Upper lobe of left lung (tissue), 6 donors: ENCODE results near the gene LRRC74A. TPM values are rescaled to one million over a fixed set of nuclear protein-coding genes. Genes with fewer than 3 reads are reported as not detected.

Experiments used
- ATAC-seq, 2 donors: fragments of 200-7000 bp; cut with Tn5 transposase; one replicate each; pipeline ENCODE4 v1.9.1; 2022; ENCODE audit warnings: mild to moderate bottlenecking in 2 of 2, moderate library complexity in 2 of 2; ENCODE audit not compliant: low FRiP score in 2 of 2
- DNase-seq, 2 donors: peaks; one replicate each; pipeline ENCODE4 v3.0.0-alpha.2; 2019 to 2020
- H3K27ac ChIP-seq, 4 donors: fragments of 200-600 bp; sonication (generic); one replicate each; pipeline ENCODE4 v1.5.1; 2016 to 2019
- H3K27me3 ChIP-seq, 4 donors: fragments of 200-600 bp; sonication (generic); one replicate each; pipeline ENCODE4 v1.5.1; 2017 to 2019
- H3K36me3 ChIP-seq, 4 donors: fragments of 200-600 bp; sonication (generic); one replicate each; pipeline ENCODE4 v1.5.1; 2016 to 2019
- H3K4me1 ChIP-seq, 4 donors: fragments of 200-600 bp; sonication (generic); one replicate each; pipeline ENCODE4 v1.5.1; 2018 to 2019
- H3K4me3 ChIP-seq, 4 donors: fragments of 200-600 bp; sonication (generic); one replicate each; pipeline ENCODE4 v1.5.1; 2017 to 2019; ENCODE audit warnings: mild to moderate bottlenecking in 2 of 4, moderate library complexity in 1 of 4
- H3K9me3 ChIP-seq, 4 donors: fragments of 200-600 bp; sonication (generic); one replicate each; pipeline ENCODE4 v1.5.1; 2018 to 2019
- EP300 ChIP-seq, 4 donors: sonication (generic); formaldehyde crosslinking; IDR thresholded peaks; one replicate each; pipeline ENCODE4 v1.5.1; 2017; ENCODE audit warnings: antibody characterized with exemption in 4 of 4, control low read depth in 2 of 4
- POLR2A ChIP-seq, 4 donors: fragments of 450-650 bp; IDR thresholded peaks; one replicate each; pipeline ENCODE4 v1.5.1; 2016 to 2017; ENCODE audit warnings: antibody characterized with exemption in 4 of 4, mild to moderate bottlenecking in 2 of 4
- POLR2AphosphoS5 ChIP-seq, 2 donors: sonication (generic); formaldehyde crosslinking; IDR thresholded peaks; one replicate each; pipeline ENCODE4 v1.5.1; 2017; ENCODE audit warnings: antibody characterized with exemption in 2 of 2
- WGBS, 2 donors: methylation state at CpG; one replicate each; pipeline ENCODE4 v1.1.5; 2017 to 2018; 5-methylcytosine and 5-hydroxymethylcytosine counted together
- total RNA-seq, 6 donors: library from RNA; depleted of rRNA in 4 of 6; stranded (reverse); fragments of >200 nt in 4 of 6; gene quantifications; one replicate each; pipeline versions ENCODE4 v1.1.0 to v1.2.1, GENCODE V29; 2016 to 2021
- TF ChIP-seq, protein P1 (sequence below), 6 experiments: fragments of 450-650 bp in 4 of 6; fragments of 200-600 bp in 2 of 6; sonication (generic) in 2 of 6; IDR thresholded peaks; one replicate each; pipeline ENCODE4 v1.5.1; 2016 to 2019; ENCODE audit warnings: antibody characterized with exemption in 6 of 6
- donor health status: DM: no; HTN: no; CAD: no; lungs with moderate emphysema.
- donor health status: DM: no; HTN: yes; CAD: no; lungs with severe emphysema.

LRRC74A gene
- not detected for total RNA-seq

DNA sequence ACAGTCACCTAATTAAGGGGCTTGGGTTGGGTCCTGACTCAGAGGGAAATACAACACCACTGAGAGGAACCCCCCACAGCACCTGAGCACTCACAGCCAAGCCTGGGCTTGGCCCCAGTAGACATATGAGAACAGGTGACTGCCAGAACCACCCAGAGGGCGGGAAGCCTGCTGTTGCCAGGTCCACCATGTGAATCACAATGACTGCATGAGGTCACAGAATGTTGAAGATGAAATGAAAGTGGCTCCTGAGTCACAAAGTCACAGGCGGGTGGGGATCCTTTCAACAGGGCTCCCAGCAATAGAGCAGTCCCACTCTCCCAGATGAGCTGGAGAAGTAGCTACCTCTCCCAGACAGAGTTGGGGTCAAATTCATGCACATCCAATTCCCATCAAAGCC is at the start of gene LRRC74A:
Gene LRRC74A, plus strand, starts transcription at position 287 of the 400 bp plus-strand sequence. CDS start 290 bp downstream, outside the sequence.
- Histone ChIP-seq H3K27ac (no peak within 1 kb of the TSS), H3K27me3 (no peaks in the 10 kb centered on the region), H3K4me1 (no peaks in the 10 kb centered on the region), H3K36me3 (no peaks in the 10 kb centered on the region), H3K9me3 (no peaks in the 10 kb centered on the region), H3K4me3 (no peak within 1 kb of the TSS)
- TF ChIP-seq EP300 (IDR thresholded peaks at IDR 0.05) (no peak), POLR2A (IDR thresholded peaks at IDR 0.05) (no peak)
- DNase-seq (no peak), ATAC-seq (no peak)
- 90 to 92% methylated on average over 2 of the region's 2 CpGs for WGBS, 2 donors

DNA sequence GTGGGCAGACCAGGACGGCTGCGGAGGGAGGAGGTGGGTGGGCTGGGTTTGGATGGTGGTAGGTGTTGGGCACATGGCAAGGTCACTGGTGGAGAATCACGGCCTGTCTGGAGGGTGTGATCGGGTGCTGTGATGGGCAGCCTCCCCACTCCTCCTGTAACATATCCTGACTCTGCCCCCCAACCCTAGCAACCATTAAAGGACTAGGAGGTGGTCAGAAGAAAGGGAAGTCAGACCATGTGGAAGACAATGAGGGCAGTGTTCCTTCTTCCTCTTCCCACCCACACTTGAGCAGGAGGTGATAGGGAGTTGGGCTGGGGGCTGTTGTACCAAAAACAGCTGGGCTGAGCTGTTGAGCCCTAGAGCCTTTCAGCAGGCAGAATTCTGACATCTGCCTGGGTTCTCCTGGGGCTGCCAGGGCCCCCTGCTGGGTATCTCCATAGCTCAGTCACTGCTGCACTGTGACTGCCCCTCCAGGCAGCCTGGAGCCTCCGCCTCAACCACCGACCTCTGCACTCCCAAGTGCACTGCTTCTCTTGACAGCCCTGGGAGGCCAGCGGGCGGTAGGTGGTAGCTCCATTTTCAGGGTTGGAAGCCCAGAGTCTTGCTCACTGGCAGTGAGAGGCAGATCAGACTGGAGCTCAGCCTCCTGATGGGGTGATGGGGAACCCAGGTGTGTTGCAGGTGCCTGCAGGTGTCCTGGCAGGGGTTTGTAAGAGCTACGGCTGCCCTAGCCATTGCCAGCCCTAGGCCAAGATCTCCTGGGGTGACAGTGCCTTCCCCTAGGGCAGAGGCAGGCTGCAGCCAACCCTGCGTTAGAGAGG is 49.6 kb upstream of the LRRC74A start:
- H3K9me3 ChIP-seq, result no peaks in the 10 kb centered on the region
- H3K27me3 ChIP-seq, result no peaks in the 10 kb centered on the region
- peaks cover 0 to 17% (median 4%) of the 10 kb centered on the region in 4 donors for H3K36me3 ChIP-seq
- 81 to 86% methylated on average over 5 to 10 of the region's 10 CpGs for WGBS, 2 donors
- DNase-seq (no peak), ATAC-seq (no peak)
- peaks cover 24 to 47% (median 38%) of the 10 kb centered on the region in 4 donors for H3K4me1 ChIP-seq
- TF ChIP-seq, protein P1, sequence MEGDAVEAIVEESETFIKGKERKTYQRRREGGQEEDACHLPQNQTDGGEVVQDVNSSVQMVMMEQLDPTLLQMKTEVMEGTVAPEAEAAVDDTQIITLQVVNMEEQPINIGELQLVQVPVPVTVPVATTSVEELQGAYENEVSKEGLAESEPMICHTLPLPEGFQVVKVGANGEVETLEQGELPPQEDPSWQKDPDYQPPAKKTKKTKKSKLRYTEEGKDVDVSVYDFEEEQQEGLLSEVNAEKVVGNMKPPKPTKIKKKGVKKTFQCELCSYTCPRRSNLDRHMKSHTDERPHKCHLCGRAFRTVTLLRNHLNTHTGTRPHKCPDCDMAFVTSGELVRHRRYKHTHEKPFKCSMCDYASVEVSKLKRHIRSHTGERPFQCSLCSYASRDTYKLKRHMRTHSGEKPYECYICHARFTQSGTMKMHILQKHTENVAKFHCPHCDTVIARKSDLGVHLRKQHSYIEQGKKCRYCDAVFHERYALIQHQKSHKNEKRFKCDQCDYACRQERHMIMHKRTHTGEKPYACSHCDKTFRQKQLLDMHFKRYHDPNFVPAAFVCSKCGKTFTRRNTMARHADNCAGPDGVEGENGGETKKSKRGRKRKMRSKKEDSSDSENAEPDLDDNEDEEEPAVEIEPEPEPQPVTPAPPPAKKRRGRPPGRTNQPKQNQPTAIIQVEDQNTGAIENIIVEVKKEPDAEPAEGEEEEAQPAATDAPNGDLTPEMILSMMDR (IDR thresholded peaks at IDR 0.05), result no peak
- no peak for TF ChIP-seq POLR2AphosphoS5 (IDR thresholded peaks at IDR 0.05)
- TF ChIP-seq EP300 (IDR thresholded peaks at IDR 0.05), result no peak
- TF ChIP-seq POLR2A (IDR thresholded peaks at IDR 0.05), result no peak
- peak overlapping the region in 3 of 4 donors; percentile 28 to 37 (median 34) for H3K27ac ChIP-seq
- H3K4me3 ChIP-seq, result no peak overlapping the region

DNA sequence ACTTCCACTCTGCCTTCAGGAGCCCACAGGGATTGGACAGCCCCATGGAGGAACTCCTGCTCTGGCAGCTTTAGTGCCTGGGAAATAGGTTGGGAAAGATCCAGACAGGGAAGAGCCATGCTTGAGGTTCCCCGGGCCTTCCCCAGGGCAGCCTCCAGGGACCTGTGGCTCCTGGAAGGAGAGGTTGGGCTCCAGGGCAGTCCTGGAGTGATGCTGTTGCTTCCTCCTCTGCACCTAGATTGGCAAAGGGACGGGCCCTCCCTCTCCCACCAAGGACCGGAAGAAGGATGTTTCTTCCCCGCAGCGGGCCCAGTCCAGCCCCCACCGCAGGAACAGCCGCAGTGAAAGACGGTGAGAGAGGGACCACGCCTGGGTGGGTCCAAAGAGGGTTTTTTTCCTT is 48.5 kb upstream of the LRRC74A start:
- Histone ChIP-seq H3K4me1 (peaks cover 25 to 46% (median 37%) of the 10 kb centered on the region in 4 donors), H3K27me3 (no peaks in the 10 kb centered on the region), H3K4me3 (no peak overlapping the region), H3K9me3 (no peaks in the 10 kb centered on the region), H3K27ac (peak overlapping the region in 3 of 4 donors; percentile 6 to 42 (median 13)), H3K36me3 (peaks cover 0 to 27% (median 10%) of the 10 kb centered on the region in 4 donors)
- TF ChIP-seq, protein P1 (IDR thresholded peaks at IDR 0.05), result no peak
- TF ChIP-seq EP300 (IDR thresholded peaks at IDR 0.05) (no peak), POLR2A (IDR thresholded peaks at IDR 0.05) (no peak), POLR2AphosphoS5 (IDR thresholded peaks at IDR 0.05) (no peak)
- ATAC-seq (no peak), DNase-seq (no peak)
- 49 to 67% methylated on average over 9 of the region's 9 CpGs for WGBS, 2 donors

DNA sequence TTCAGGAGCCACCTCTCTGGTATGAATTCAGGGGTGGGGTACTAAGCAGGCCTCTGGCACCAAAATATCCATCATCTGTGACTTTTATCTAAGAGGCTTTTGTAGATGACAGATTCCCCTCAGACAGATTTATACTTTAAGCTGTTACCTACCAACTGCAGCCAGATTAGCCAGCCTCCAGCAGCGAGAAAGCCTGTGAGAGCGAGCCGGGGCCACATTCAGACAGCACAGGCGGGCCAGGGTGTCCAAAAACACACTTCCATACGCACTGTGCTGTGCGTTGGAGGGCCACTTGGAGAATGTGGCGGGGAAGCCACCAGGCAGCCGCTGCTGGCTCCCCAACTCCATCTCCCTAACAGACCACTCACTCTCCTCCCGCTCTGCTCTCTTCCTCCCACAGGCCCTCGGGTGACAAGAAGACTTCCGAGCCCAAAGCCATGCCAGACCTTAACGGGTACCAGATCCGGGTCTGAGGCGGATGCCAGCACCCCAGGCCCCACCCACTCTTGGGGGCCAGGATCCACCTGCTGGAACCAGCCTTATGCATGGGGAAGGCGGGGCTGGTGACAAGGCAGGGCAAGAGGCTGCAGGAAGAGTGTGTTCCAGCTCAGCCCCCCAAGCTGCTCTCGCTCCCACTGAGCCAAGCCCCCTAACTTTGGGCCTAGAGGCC is 47.5 kb upstream of the LRRC74A start:
- 88 to 91% methylated on average over 15 to 16 of the region's 16 CpGs for WGBS, 2 donors
- H3K9me3 ChIP-seq, result no peaks in the 10 kb centered on the region
- H3K4me1 ChIP-seq, result peaks cover 21 to 40% (median 35%) of the 10 kb centered on the region in 4 donors
- peaks cover 0 to 27% (median 10%) of the 10 kb centered on the region in 4 donors for H3K36me3 ChIP-seq
- peak overlapping the region in 2 of 4 donors; percentile 6 to 42 for H3K27ac ChIP-seq
- TF ChIP-seq, protein P1 (IDR thresholded peaks at IDR 0.05), result no peak
- TF ChIP-seq POLR2A (IDR thresholded peaks at IDR 0.05) (no peak), EP300 (IDR thresholded peaks at IDR 0.05) (no peak), POLR2AphosphoS5 (IDR thresholded peaks at IDR 0.05) (no peak)
- H3K4me3 ChIP-seq, result no peak overlapping the region
- no peak for ATAC-seq
- peak in 1 of 2 donors; percentile 65 for DNase-seq
- H3K27me3 ChIP-seq, result no peaks in the 10 kb centered on the region
